Measurements from ENCODE around the gene DAPL1.

DAPL1 gene

GRCh38 chr2:158777077-158777476, 18.0 kb upstream of the DAPL1 start:
- Histone ChIP-seq H3K27me3 (no peaks in the 10 kb centered on the region), H4K20me1 (no peaks in the 10 kb centered on the region), H3K4me3 (no peak overlapping the region), H3K9ac (no peak overlapping the region), H3K4me2 (peak overlapping the region; percentile 36), H3K27ac (no peak overlapping the region), H3K36me3 (no peaks in the 10 kb centered on the region), H3K9me3 (peaks cover 7% of the 10 kb centered on the region; the same call in 1 of the 2 replicates), H3K4me1 (peaks cover 23% of the 10 kb centered on the region)
- TF ChIP-seq Cebpa-rat (IDR thresholded peaks at IDR 0.05) = no peak

DNA sequence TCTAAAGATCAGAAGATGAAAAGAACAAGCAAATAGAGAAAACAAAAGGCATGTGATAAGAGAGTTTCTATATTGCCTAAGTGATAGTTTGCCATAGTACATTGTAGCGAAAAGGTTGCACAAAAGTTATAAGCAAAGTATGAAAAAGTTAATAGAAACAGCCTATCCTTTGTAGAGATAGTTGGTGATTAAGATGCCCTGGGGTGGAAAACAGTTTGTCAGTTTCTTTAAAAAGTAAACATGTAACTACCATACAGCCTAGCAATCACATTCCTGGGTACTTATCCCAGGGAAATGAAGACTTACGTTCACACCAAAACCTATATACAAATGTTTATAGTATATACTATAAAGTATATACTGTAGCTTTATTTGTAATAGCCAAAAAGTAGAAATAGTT, 16.9 kb upstream of the DAPL1 start:
- Histone ChIP-seq H3K36me3 (no peaks in the 10 kb centered on the region), H3K9me3 (peaks cover 7% of the 10 kb centered on the region; the same call in 1 of the 2 replicates), H3K4me3 (no peak overlapping the region), H3K9ac (no peak overlapping the region), H3K27ac (no peak overlapping the region), H4K20me1 (no peaks in the 10 kb centered on the region), H3K4me1 (peaks cover 25% of the 10 kb centered on the region), H3K27me3 (no peaks in the 10 kb centered on the region), H3K4me2 (no peak overlapping the region)
- no peak for TF ChIP-seq Cebpa-rat (IDR thresholded peaks at IDR 0.05)

GRCh38 chr2:158779621-158780020, 15.5 kb upstream of the DAPL1 start:
- Histone ChIP-seq H3K27me3 (no peaks in the 10 kb centered on the region), H3K4me3 (no peak overlapping the region), H3K36me3 (no peaks in the 10 kb centered on the region), H3K27ac (no peak overlapping the region), H4K20me1 (no peaks in the 10 kb centered on the region), H3K4me1 (peaks cover 31% of the 10 kb centered on the region), H3K4me2 (no peak overlapping the region), H3K9me3 (peaks cover 7% of the 10 kb centered on the region; the same call in 1 of the 2 replicates), H3K9ac (no peak overlapping the region)
- no peak for TF ChIP-seq Cebpa-rat (IDR thresholded peaks at IDR 0.05)

DNA sequence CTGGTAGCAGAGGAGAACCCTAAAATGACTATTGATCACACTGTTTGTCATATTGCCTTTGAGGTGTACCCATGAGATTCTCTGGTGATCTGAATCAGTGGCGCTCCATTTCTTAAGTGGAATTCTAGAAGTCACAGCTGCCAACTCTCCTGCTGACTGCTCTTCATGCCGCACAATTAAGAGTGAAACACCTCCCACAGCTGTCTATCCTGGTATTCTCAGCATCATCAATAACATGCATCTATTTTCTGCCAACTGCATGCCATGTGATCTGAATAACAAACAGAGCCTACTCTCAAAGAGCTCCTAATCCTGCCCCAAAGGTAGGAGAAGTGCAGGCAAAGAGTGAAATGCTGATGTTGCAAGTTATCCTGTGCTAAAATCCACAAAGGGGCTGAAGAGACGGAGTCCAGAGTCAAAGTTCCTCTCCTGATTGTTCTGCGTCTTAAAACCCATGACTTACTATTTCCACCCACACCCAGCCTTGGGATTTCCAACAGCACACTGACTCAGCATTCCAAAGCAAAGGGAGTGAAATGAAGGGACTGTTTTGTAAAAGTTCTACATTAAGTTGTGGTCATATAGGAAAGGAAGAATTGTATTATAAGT, 13.7 kb upstream of the DAPL1 start:
- Histone ChIP-seq H3K4me3 (no peak overlapping the region), H3K36me3 (no peaks in the 10 kb centered on the region), H3K9me3 (peaks cover 20% of the 10 kb centered on the region; the same call in 1 of the 2 replicates), H3K9ac (no peak overlapping the region), H3K4me1 (peaks cover 44% of the 10 kb centered on the region), H3K4me2 (no peak overlapping the region), H3K27me3 (no peaks in the 10 kb centered on the region), H4K20me1 (no peaks in the 10 kb centered on the region), H3K27ac (no peak overlapping the region)
- no peak for TF ChIP-seq Cebpa-rat (IDR thresholded peaks at IDR 0.05)

GRCh38 chr2:158782136-158782535, 13.0 kb upstream of the DAPL1 start:
- no peak overlapping the region for H3K9ac ChIP-seq
- H3K36me3 ChIP-seq = 0 out of 2 replicates have a peak, but pooled peaks cover 3% of the 10 kb centered on the region
- H3K27me3 ChIP-seq = no peaks in the 10 kb centered on the region
- H3K4me1 ChIP-seq = peaks cover 37% of the 10 kb centered on the region
- peaks cover 26% of the 10 kb centered on the region for H3K9me3 ChIP-seq
- TF ChIP-seq Cebpa-rat (IDR thresholded peaks at IDR 0.05) = no peak
- no peak overlapping the region for H3K27ac ChIP-seq
- H3K4me2 ChIP-seq = no peak overlapping the region
- no peaks in the 10 kb centered on the region for H4K20me1 ChIP-seq
- H3K4me3 ChIP-seq = no peak overlapping the region

DNA sequence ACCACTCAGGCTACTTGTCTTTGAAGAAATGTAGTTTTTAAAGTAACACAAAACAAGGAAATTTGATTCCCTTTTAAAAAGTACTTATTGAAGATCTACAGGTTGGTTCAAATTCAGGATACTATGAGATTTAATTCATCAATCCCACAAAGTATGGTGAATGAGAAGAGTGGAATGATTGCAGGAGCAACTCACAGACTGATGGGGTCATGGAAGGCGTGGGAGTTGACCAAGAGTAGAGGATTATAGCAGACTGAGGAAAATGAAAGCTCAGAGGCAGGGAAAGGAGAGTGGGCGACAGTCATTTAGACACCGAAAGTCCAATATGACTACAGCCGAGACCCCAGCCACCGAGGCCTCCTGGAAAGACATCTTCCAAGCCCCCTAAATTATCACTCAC, 12.5 kb upstream of the DAPL1 start:
- H3K9me3 ChIP-seq = peaks cover 31% of the 10 kb centered on the region
- no peak for TF ChIP-seq Cebpa-rat (IDR thresholded peaks at IDR 0.05)
- no peak overlapping the region for H3K9ac ChIP-seq
- no peaks in the 10 kb centered on the region for H4K20me1 ChIP-seq
- no peak overlapping the region for H3K27ac ChIP-seq
- H3K4me2 ChIP-seq = peak overlapping the region; percentile 82
- H3K27me3 ChIP-seq = no peaks in the 10 kb centered on the region
- H3K4me3 ChIP-seq = no peak overlapping the region
- H3K36me3 ChIP-seq = 0 out of 2 replicates have a peak, but pooled peaks cover 3% of the 10 kb centered on the region
- peaks cover 35% of the 10 kb centered on the region for H3K4me1 ChIP-seq

DNA sequence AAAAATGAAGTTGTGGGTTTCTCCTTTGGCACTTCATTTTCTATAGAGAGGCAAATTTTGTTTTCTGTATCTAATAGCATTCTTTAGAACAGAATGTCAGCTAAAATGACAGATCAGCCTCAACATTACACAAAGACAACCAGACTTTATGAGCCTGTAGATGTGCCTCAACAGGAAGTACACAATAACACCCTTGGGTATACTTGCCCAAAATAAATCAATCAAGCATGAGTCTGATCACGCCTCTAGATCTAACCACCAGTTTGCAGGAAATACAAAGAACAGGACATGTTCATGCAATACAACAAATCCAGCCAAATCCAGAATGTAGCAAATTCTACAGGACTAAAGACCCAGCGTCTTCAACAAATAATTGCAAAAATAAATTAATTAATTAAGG, 11.2 kb upstream of the DAPL1 start:
- peaks cover 35% of the 10 kb centered on the region for H3K4me1 ChIP-seq
- H4K20me1 ChIP-seq = no peaks in the 10 kb centered on the region
- H3K9me3 ChIP-seq = peaks cover 40% of the 10 kb centered on the region
- peak overlapping the region; percentile 82 for H3K4me2 ChIP-seq
- peak overlapping the region; percentile 53 for H3K4me3 ChIP-seq
- H3K27me3 ChIP-seq = no peaks in the 10 kb centered on the region
- H3K27ac ChIP-seq = peak overlapping the region; percentile 66
- no peak for TF ChIP-seq Cebpa-rat (IDR thresholded peaks at IDR 0.05)
- 0 out of 2 replicates have a peak, but pooled peaks cover 3% of the 10 kb centered on the region for H3K36me3 ChIP-seq
- peak overlapping the region; percentile 43; the same call in 1 of the 2 replicates for H3K9ac ChIP-seq

- no peaks in the 10 kb centered on the region for H4K20me1 ChIP-seq
- H3K4me1 ChIP-seq = peaks cover 36% of the 10 kb centered on the region
- no peak for TF ChIP-seq Cebpa-rat (IDR thresholded peaks at IDR 0.05)
- H3K27me3 ChIP-seq = no peaks in the 10 kb centered on the region
- H3K27ac ChIP-seq = no peak overlapping the region
- H3K4me2 ChIP-seq = no peak overlapping the region
- H3K9ac ChIP-seq = no peak overlapping the region
- 0 out of 2 replicates have a peak, but pooled peaks cover 3% of the 10 kb centered on the region for H3K36me3 ChIP-seq
- no peak overlapping the region for H3K4me3 ChIP-seq
- H3K9me3 ChIP-seq = peaks cover 37% of the 10 kb centered on the region
Observed at GRCh38 chr2:158786897-158787296, 8.2 kb upstream of the DAPL1 start.

DNA sequence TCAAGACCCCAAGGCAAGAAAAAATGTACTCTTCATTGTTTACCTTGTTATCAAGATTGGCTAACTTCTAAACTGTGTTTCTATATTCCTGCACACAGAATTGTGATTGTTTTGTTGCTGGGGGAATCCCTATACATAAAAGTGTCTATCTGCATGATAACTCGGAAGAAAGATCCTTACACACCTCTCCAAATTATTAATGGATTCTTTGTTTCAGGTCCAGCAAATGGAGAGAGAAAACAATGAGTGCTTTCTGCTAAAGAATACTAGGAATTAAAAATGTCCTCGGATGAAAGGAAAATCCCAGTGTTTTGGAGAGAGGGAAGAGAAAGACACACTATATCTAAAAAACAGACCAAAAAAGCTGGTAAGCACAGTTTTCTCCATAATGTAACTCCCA, 6.2 kb upstream of the DAPL1 start:
- peaks cover 31% of the 10 kb centered on the region for H3K4me1 ChIP-seq
- H3K27ac ChIP-seq = no peak overlapping the region
- 0 out of 2 replicates have a peak, but pooled peaks cover 3% of the 10 kb centered on the region for H3K36me3 ChIP-seq
- no peak for TF ChIP-seq Cebpa-rat (IDR thresholded peaks at IDR 0.05)
- peaks cover 37% of the 10 kb centered on the region for H3K9me3 ChIP-seq
- H4K20me1 ChIP-seq = no peaks in the 10 kb centered on the region
- no peaks in the 10 kb centered on the region for H3K27me3 ChIP-seq
- no peak overlapping the region for H3K9ac ChIP-seq
- H3K4me3 ChIP-seq = no peak overlapping the region
- no peak overlapping the region for H3K4me2 ChIP-seq

DNA sequence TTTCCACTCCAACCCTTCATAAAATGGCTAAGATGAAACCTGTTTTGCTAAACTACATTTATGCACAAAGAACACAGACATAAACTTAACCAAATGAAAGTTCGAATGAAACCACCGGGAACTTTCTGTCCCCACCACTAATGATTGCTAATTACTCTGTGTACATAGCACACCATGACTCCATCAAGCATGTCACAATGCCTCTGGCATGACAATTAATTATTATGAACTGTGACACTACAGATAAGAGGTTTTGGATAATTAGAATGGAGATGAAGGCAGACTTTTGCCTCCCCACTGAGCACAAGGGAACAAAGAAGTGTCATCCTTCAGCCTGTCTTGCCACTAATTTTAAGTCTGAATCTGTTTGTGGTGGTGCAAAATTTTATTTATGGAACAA, 1.5 kb downstream of the DAPL1 start:
- Histone ChIP-seq H3K4me1 (peaks cover 39% of the 10 kb centered on the region), H3K27ac (no peak overlapping the region), H3K4me3 (no peak overlapping the region), H3K4me2 (no peak overlapping the region), H3K9ac (no peak overlapping the region), H3K9me3 (no peaks in the 10 kb centered on the region), H3K36me3 (no peaks in the 10 kb centered on the region), H4K20me1 (no peaks in the 10 kb centered on the region), H3K27me3 (no peaks in the 10 kb centered on the region)
- no peak for TF ChIP-seq Cebpa-rat (IDR thresholded peaks at IDR 0.05)
